ENCODE data around the gene CDIPT. TPM values are rescaled to one million over a fixed set of nuclear protein-coding genes. Genes with fewer than 3 reads are reported as not detected.
A peak's percentile ranks its signal among the peaks of the same experiment; 100 is the strongest.
"Not testable (repeated sequence)": the region's sequence is repeated elsewhere in the genome, so short reads cannot be mapped to it uniquely, and the experiment has no call there.

Gene CDIPT
- total RNA-seq, 2 donors from 2014 or later = 76.5 to 79.9 TPM

- no peak for DNase-seq
- H3K9me3 ChIP-seq = no peaks in the 10 kb centered on the region
- ATAC-seq = no peak
- no peak overlapping the region for H3K4me3 ChIP-seq
- H3K4me1 ChIP-seq = peaks cover 4% of the 10 kb centered on the region
- H3K27ac ChIP-seq = no peak overlapping the region
- intact Hi-C loops (cut with DNase I) = no loop called here
- WGBS, 2 donors = 85 to 87% methylated on average over 4 to 14 of the region's 15 CpGs
- peaks cover 14 to 45% of the 10 kb centered on the region in 2 donors for H3K36me3 ChIP-seq (replicated peaks in 1 of 2; ENCODE audit: insufficient read depth in 1 of 2, low read depth in 2 of 2)
- H3K27me3 ChIP-seq = no peaks in the 10 kb centered on the region
- TF ChIP-seq POLR2A (IDR thresholded peaks at IDR 0.05) (no peak), CTCF (IDR thresholded peaks at IDR 0.05) (no peak)
These were observed 26.4 kb downstream of the CDIPT start for GRCh38 chr16:29836623-29837022.

GRCh38 chr16:29835926-29836325 is 27.1 kb downstream of the CDIPT start:
- WGBS, 2 donors = 92 to 94% methylated on average over 7 of the region's 7 CpGs
- no peak for DNase-seq
- no peaks in the 10 kb centered on the region for H3K9me3 ChIP-seq
- peaks cover 11% of the 10 kb centered on the region for H3K4me1 ChIP-seq
- no peak overlapping the region for H3K27ac ChIP-seq
- no peak for TF ChIP-seq CTCF (IDR thresholded peaks at IDR 0.05)
- no peak for TF ChIP-seq POLR2A (IDR thresholded peaks at IDR 0.05)
- intact Hi-C loops (cut with DNase I) = no loop called here
- H3K27me3 ChIP-seq = no peaks in the 10 kb centered on the region
- H3K36me3 ChIP-seq (replicated peaks in 1 of 2; ENCODE audit: insufficient read depth in 1 of 2, low read depth in 2 of 2) = peaks cover 13 to 41% of the 10 kb centered on the region in 2 donors
- no peak overlapping the region for H3K4me3 ChIP-seq
- ATAC-seq = no peak

- ATAC-seq (no peak), DNase-seq (no peak)
- H3K27ac ChIP-seq = no peak overlapping the region
- peaks cover 29% of the 10 kb centered on the region for H3K4me1 ChIP-seq
- H3K9me3 ChIP-seq = no peaks in the 10 kb centered on the region
- TF ChIP-seq CTCF (IDR thresholded peaks at IDR 0.05) = no peak
- no peak for TF ChIP-seq POLR2A (IDR thresholded peaks at IDR 0.05)
- H3K36me3 ChIP-seq (replicated peaks in 1 of 2; ENCODE audit: insufficient read depth in 1 of 2, low read depth in 2 of 2) = peaks cover 13 to 33% of the 10 kb centered on the region in 2 donors
- H3K27me3 ChIP-seq = no peaks in the 10 kb centered on the region
- intact Hi-C loops (cut with DNase I) = no loop called here
- WGBS, 2 donors = 95 to 97% methylated on average over 5 of the region's 5 CpGs
- no peak overlapping the region for H3K4me3 ChIP-seq
These were observed 28.9 kb downstream of the CDIPT start for GRCh38 chr16:29834079-29834478.

GRCh38 chr16:29833219-29833618 is 29.8 kb downstream of the CDIPT start:
- H3K27me3 ChIP-seq; DNase-seq; H3K9me3 ChIP-seq; H3K4me3 ChIP-seq; ATAC-seq; H3K27ac ChIP-seq; intact Hi-C loops (cut with DNase I): not testable (repeated sequence)
- Histone ChIP-seq H3K36me3 (replicated peaks in 1 of 2; ENCODE audit: insufficient read depth in 1 of 2, low read depth in 2 of 2) (peaks cover 13 to 29% of the 10 kb centered on the region in 2 donors), H3K4me1 (peaks cover 38% of the 10 kb centered on the region)
- whole genome bisulfite sequencing, 2 donors = 91 to 98% methylated on average over 4 of the region's 4 CpGs

GRCh38 chr16:29831490-29831889 is 31.5 kb downstream of the CDIPT start:
- H3K4me1 ChIP-seq = peaks cover 55% of the 10 kb centered on the region
- intact Hi-C loops (cut with DNase I) = no loop called here
- H3K4me3 ChIP-seq = no peak overlapping the region
- 12 to 48% methylated on average over 2 of the region's 2 CpGs for whole genome bisulfite sequencing, 2 donors
- ATAC-seq (peak; percentile 77), DNase-seq (peak; percentile 81 to 94 (median 92))
- H3K9me3 ChIP-seq = no peaks in the 10 kb centered on the region
- no peaks in the 10 kb centered on the region for H3K27me3 ChIP-seq
- peak overlapping the region in 2 of 4 donors; percentile 29 to 69 for H3K27ac ChIP-seq
- TF ChIP-seq CTCF (IDR thresholded peaks at IDR 0.05) (no peak), POLR2A (IDR thresholded peaks at IDR 0.05) (no peak)
- peaks cover 9 to 13% of the 10 kb centered on the region in 2 donors for H3K36me3 ChIP-seq (replicated peaks in 1 of 2; ENCODE audit: insufficient read depth in 1 of 2, low read depth in 2 of 2)
